Heart right ventricle (tissue), 16 donors: Measurements from ENCODE around the gene ADARB2. TPM values are rescaled to one million over a fixed set of nuclear protein-coding genes. Genes with fewer than 3 reads are reported as not detected.

Source experiments
- ATAC-seq, 8 donors: fragments of 200-7000 bp; cut with Tn5 transposase; one replicate each; pipeline ENCODE4 v1.9.1; 2020; ENCODE audit warnings: mild to moderate bottlenecking in 8 of 8, moderate library complexity in 8 of 8, moderate number of reproducible peaks in 1 of 8
- DNase-seq, 2 donors: peaks; one replicate each; pipeline ENCODE4 v3.0.0-alpha.2; 2020
- H3K27ac ChIP-seq, 10 donors: fragments of 200-600 bp; sonication (generic) in 2 of 10; one replicate each; pipeline versions ENCODE4 v1.5.0 to v1.8.0; 2020 to 2022; ENCODE audit warnings: mild to moderate bottlenecking in 3 of 10
- H3K27me3 ChIP-seq, 7 donors: fragments of 200-600 bp; one replicate each; pipeline ENCODE4 v1.8.0; 2021 to 2022; ENCODE audit warnings: mild to moderate bottlenecking in 2 of 7
- H3K36me3 ChIP-seq, 9 donors: fragments of 200-600 bp; sonication (generic) in 1 of 9; one replicate each; pipeline versions ENCODE4 v1.5.0 to v1.8.0; 2020 to 2022; ENCODE audit warnings: mild to moderate bottlenecking in 2 of 9
- H3K4me1 ChIP-seq, 9 donors: fragments of 200-600 bp; sonication (generic) in 1 of 9; one replicate each; pipeline versions ENCODE4 v1.5.0 to v1.8.0; 2020 to 2022; ENCODE audit warnings: mild to moderate bottlenecking in 4 of 9
- H3K4me3 ChIP-seq, 10 donors: fragments of 200-600 bp; sonication (generic) in 2 of 10; one replicate each; pipeline versions ENCODE4 v1.5.0 to v1.8.0; 2020 to 2022; ENCODE audit warnings: mild to moderate bottlenecking in 7 of 10, moderate library complexity in 2 of 10
- H3K9me3 ChIP-seq, 11 donors: fragments of 200-600 bp in 10 of 11; sonication (generic) in 2 of 11; one replicate each; pipeline versions ENCODE4 v1.5.0 to v1.8.0; 2013 to 2022; ENCODE audit warnings: mild to moderate bottlenecking in 2 of 11, control low read depth in 1 of 11, moderate library complexity in 1 of 11
- CTCF ChIP-seq, 9 donors: fragments of 200-600 bp; sonication (generic) in 2 of 9; IDR thresholded peaks; one replicate each; pipeline versions ENCODE4 v1.5.0 to v1.8.0; 2021 to 2022; ENCODE audit warnings: antibody characterized with exemption in 9 of 9, mild to moderate bottlenecking in 5 of 9, moderate library complexity in 1 of 9
- WGBS, 2 donors: extraction: QIAGEN DNeasy Blood & Tissue Kit; methylation state at CpG; one replicate each; pipeline ENCODE4 v1.1.7; 2013; ENCODE audit warnings: inconsistent platforms in 1 of 2; 5-methylcytosine and 5-hydroxymethylcytosine counted together
- intact Hi-C, 10 donors: fragments of 100-400 bp; cut with DNase I; formaldehyde crosslinking; loops; one replicate each; pipeline versions ENCODE4 v1.11.1 to v1.14.2; 2022
- polyA plus RNA-seq, 2 donors: library from polyadenylated mRNA; stranded (reverse); fragments of 200-250 nt; gene quantifications; one replicate each; pipeline ENCODE4 v1.2.3, GENCODE V29; 2013
- total RNA-seq, 10 donors: library from RNA; stranded (reverse); fragmentation: NEBNext Ultra II Directional in 3 of 10; extraction: Animal tissue kit (Norgen Biotek cat#: 25700) in 3 of 10; gene quantifications; one replicate each; pipeline versions ENCODE4 v1.2.1 to v1.2.4, GENCODE V29; 2021 to 2023
- donor health status: Arrhythmogenic right ventricular cardiomyopathy.
- donor health status: ischemic (EF 13 %, LVEDD 7.1; RV severe dilation, severe dysfunction).
- donor health status: healthy with polysubstance abuse.
- donor health status: DM: no; HTN: yes; CAD: no.
- donor health status: DM: no; HTN: no; CAD: no.
- donor health status: ischemic (EF 25% LVEDD 6.9; RV normal size, moderate dysfunction).
- donor health status: ischemic (EF 25% LVEDD 5.7; RV mildly dilated, moderate dysfunction).
- donor health status: healthy.
- donor health status: DM: yes; HTN: yes; CAD: no.
- donor health status: Ischemic cardiomyopathy.
- donor health status: ischemic (EF 35%, LVEDD 5.7; RV mildly dilated, moderate dysfunction).
- donor health status: nonischemic (EF 11% LVEDD 7.7; RV severe dilation, severe dysfunction).
- donor health status: DM: yes; HTN: yes; CAD: no.
- donor health status: PGD.
- donor health status: ischemic (EF 29% LVEDD 5.4; RV normal size, mild dysfunction).
- donor health status: nonischemic (EF 23%, LVEDD 6.1; RV moderate dilation, normal function).

The ADARB2 gene
- total and polyA plus RNA-seq, 12 donors, result 0.08 to 0.47 (median 0.17) TPM; not detected in 2

DNA sequence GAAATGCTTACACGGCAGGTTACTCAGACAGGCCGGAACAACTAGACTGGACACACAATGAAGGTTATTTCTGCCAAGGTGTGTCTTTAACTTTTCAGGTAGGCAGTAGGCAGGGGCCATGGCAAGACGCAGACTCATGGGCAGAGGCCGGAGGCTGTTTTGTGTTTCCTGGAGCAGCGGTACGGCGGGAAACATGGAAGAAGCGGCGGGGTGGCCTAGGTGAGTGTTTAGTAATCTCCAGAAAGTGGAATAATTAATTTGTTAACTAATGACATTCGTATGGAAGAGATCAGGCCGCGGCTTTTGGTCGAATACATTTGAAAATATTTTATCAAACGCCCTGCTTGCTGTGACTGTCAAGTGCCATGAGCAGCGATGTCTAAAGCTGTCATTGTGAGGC, 403.3 kb downstream of the ADARB2 start:
- WGBS, 2 donors, result 91 to 96% methylated on average over 15 of the region's 15 CpGs
- Histone ChIP-seq H3K27ac (no peak overlapping the region), H3K36me3 (no peaks in the 10 kb centered on the region), H3K4me3 (no peak overlapping the region), H3K9me3 (no peaks in the 10 kb centered on the region), H3K4me1 (no peaks in the 10 kb centered on the region), H3K27me3 (peaks cover 0 to 38% (median 0%) of the 10 kb centered on the region in 7 donors)
- TF ChIP-seq CTCF (IDR thresholded peaks at IDR 0.05), result no peak
- ATAC-seq, result no peak
- intact Hi-C loops, result no loop called here
- no peak for DNase-seq

GRCh38 chr10:1331560-1331959, 405.8 kb downstream of the ADARB2 start:
- H3K27ac ChIP-seq, result no peak overlapping the region
- H3K27me3 ChIP-seq, result peaks cover 0 to 44% (median 0%) of the 10 kb centered on the region in 7 donors
- WGBS, 2 donors, result 92 to 98% methylated on average over 1 of the region's 1 CpG
- no peaks in the 10 kb centered on the region for H3K4me1 ChIP-seq
- DNase-seq (no peak), ATAC-seq (no peak)
- H3K4me3 ChIP-seq, result no peak overlapping the region
- no peaks in the 10 kb centered on the region for H3K9me3 ChIP-seq
- H3K36me3 ChIP-seq, result no peaks in the 10 kb centered on the region
- intact Hi-C loops, result no loop called here
- no peak for TF ChIP-seq CTCF (IDR thresholded peaks at IDR 0.05)

GRCh38 chr10:1329622-1330021, 407.7 kb downstream of the ADARB2 start:
- Histone ChIP-seq H3K27me3 (peaks cover 0 to 46% (median 0%) of the 10 kb centered on the region in 7 donors), H3K36me3 (no peaks in the 10 kb centered on the region), H3K4me3 (no peak overlapping the region), H3K27ac (no peak overlapping the region), H3K4me1 (no peaks in the 10 kb centered on the region), H3K9me3 (no peaks in the 10 kb centered on the region)
- 82 to 83% methylated on average over 9 of the region's 9 CpGs for WGBS, 2 donors
- intact Hi-C loops, result no loop called here
- no peak for TF ChIP-seq CTCF (IDR thresholded peaks at IDR 0.05)
- ATAC-seq (no peak), DNase-seq (no peak)

DNA sequence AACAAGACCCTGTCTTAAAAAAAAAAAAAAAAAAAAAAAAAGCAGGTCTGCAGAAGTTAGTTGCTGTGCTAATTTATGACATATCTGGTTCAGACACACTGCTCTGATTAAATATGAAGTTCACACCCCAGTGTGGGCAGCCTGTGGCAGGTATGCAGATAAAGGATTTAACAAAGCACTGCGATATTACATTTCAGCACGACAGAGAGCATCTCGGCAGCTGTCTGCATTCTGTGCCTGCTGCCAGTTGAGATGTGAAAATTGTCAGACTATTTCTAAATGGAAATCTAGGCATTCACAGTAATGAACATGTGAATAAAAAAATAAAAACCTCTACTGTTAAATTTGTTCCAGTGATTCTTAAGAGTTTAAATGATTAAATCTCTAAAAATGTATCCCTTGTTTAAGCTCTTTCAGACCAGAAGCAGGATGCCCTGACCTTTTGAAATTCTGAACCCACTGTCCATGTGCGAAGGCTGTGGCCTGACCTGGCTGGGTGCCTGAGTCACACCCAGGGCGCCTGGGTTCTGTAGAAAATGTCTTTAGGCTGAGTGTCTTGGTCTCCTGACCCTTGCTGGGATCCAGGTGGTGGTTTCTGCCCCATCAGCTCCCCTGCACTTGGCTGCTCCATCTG, 408.2 kb downstream of the ADARB2 start:
- TF ChIP-seq CTCF (IDR thresholded peaks at IDR 0.05), result no peak
- H3K27ac ChIP-seq, result no peak overlapping the region
- DNase-seq, result no peak
- peaks cover 0 to 44% (median 0%) of the 10 kb centered on the region in 7 donors for H3K27me3 ChIP-seq
- intact Hi-C loops, result no loop called here
- no peaks in the 10 kb centered on the region for H3K9me3 ChIP-seq
- ATAC-seq, result no peak
- no peaks in the 10 kb centered on the region for H3K36me3 ChIP-seq
- WGBS, 2 donors, result 69 to 71% methylated on average over 5 of the region's 5 CpGs
- H3K4me3 ChIP-seq, result no peak overlapping the region
- H3K4me1 ChIP-seq, result no peaks in the 10 kb centered on the region
